ENCODE results near the gene TMEM82.

DNA sequence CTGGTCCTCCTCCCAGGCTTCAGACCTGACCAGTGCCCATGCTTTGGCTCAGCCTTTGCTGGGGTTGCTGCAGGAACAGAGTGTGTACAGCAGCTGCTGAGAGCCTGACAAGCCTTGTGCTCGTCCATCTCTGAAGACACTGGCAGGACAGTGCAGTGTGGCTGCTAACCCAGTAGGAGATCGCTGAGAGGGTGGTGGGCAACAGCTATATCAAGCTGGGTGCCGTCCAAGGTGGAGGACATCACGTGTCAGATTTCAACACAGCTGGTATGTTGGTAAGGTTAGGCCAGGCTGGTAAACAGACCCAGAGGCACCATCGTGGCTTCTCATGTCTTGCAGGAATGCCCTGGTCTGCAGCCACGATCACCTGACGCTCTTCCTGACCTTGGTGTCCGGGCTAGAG lies 24.1 kb upstream of the TMEM82 start:
- no peak for TF ChIP-seq POLR2A (IDR thresholded peaks at IDR 0.05)
- TF ChIP-seq CTCF (IDR thresholded peaks at IDR 0.05): no peak
